NCI-H460 (cell line): ENCODE results near the gene SLC4A1. TPM values are rescaled to one million over a fixed set of nuclear protein-coding genes. Genes with fewer than 3 reads are reported as not detected.

ENCODE experiments used
- DNase-seq: peaks from one replicate; pipeline ENCODE4 v3.0.0-alpha.2; 2016; ENCODE audit warnings: low read depth; ENCODE audit errors: extremely low read depth
- total RNA-seq: library from RNA; depleted of rRNA; stranded (reverse); fragments of >200 nt; shearing (Covaris generic); gene quantifications from 2 replicates; pipeline ENCODE4 v1.2.3, GENCODE V29; 2014

Gene SLC4A1
- total RNA-seq, 1 experiment from 2014 or later = not detected

DNA sequence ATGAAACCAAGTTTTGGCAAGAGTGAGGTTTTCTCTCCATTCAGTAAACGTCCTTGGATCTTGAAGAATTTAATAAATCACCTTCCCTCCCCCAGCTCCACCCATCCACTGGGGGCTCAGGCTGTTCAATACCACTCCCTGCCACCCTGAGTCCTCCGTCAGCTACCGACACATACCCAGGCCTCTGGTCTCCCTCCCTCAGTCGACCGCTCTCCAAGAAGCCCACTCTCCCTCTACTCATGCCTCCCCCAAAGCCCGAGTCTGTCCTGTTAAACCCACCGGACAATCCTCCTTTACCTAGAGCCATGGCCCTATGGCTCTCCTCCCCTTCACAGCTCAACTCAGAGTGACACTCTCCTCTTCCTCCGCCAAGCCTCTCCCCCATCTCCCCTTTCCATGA lies 19.7 kb upstream of the SLC4A1 start:
- no peak for DNase-seq

DNA sequence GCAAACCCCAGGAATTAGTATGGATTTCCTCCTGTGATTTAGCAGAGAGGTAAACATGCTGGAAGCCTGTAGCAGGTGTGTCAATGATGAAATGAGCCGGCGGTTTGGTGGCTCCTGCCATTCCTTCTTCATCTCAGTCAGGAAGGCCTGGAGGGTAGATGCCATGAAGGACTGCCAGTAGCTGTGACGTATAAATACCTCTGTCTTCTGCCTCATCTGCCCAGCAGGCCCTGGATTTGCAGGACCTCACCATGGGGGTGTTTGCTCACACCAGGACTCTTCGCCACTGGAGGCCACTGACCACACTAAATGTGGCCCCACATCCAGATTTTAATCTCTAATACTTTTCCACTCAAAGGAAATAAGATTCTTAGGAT lies 16.1 kb upstream of the SLC4A1 start:
- DNase-seq = no peak

DNA sequence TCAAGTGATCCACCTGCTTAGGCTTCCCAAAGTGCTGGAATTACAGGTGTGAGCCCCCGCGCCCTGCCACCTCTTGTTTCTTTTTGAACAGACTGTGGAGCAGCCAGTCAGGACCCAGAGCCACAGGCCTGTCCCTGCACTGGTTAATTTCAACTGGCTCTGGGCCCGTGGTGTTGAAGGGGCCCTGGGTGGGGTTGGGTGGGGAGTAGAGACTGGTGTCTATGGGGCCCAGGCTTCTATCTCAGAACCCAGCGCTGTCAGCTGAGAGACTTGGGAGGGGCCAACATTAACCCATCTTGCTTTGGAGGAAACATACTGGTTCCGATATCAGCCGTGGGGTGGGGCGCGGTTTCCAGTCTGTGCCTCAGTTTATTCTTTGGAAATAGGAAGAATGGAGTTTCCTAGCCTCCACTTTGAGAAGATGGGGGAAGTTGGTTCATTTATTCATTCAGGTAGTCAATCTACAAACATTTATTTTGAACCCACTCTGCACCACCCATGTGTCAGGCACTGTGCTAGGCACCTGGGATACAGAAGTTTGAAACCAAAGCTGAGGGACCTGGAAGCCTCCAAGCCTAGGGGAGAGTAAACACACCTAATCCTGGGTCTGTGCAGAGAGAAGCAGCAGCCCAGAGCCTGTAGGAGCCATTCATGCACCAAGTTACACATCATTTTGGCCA lies 15.5 kb upstream of the SLC4A1 start:
- DNase-seq = no peak

DNA sequence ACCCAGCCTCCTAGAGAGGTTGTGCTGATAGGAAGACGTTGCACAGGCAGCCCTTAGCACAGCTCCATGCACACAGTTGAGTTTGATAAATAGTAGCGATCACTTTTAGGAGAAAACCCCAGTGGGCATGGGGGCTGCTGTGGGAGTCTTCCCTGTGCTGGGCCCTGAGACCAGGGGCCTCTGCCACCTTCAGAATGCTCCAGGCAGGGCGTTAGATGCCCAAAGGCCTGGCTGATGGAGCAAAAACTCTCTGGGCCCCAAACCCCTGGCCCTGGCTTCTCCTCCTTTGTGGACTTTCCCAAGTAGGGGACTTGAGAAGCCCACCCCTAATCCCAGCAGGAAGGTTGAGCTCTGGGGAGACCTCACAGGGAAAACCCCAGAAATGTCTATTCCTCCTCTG lies 14.3 kb upstream of the SLC4A1 start:
- no peak for DNase-seq

DNA sequence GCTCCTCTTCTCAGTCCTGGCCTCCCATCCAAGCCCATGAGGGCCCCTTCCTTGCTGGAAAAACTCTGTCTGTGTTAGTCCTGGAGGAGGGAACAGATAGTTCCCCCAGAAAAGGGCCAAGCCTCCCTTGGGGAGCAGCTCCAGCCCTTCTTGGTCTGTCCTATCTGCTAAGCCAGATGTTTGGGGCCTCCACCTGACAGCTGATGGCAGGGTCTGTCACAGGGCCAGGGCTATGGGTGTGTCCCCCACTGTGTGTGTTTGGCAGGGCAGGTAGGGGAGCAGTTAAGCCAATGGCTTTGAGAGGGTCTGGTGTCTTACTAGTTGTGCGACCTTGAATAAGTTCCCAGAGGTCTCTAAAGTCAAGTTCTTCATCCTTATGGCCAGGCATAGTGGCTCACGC lies 13.6 kb upstream of the SLC4A1 start:
- DNase-seq = no peak

DNA sequence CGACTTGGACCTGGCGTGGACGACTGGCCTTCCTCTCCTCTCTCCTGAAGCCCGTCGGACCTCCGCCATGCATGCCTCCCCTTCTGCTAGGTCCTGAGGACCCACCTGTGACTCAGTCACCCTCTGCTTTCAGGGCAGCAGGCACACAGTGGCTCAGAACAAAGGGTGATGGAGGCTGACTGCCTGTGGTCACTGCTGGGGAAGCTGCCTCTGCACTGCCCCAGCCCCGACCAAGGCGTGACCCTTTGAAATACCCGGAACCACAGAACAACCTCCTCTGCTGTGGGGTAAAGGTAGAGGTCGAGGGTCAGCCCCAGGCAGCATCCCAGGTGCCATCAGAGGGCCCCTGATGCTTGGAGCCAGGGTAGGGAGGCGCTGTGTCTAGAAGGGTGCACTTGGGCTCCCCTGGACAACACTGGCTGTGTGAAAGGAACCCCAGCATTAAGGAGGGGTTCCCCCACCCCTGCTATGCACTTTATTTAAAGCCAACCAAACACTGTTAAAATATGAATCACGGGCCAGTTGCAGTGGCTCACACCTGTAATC lies 12.5 kb upstream of the SLC4A1 start:
- DNase-seq = no peak

DNA sequence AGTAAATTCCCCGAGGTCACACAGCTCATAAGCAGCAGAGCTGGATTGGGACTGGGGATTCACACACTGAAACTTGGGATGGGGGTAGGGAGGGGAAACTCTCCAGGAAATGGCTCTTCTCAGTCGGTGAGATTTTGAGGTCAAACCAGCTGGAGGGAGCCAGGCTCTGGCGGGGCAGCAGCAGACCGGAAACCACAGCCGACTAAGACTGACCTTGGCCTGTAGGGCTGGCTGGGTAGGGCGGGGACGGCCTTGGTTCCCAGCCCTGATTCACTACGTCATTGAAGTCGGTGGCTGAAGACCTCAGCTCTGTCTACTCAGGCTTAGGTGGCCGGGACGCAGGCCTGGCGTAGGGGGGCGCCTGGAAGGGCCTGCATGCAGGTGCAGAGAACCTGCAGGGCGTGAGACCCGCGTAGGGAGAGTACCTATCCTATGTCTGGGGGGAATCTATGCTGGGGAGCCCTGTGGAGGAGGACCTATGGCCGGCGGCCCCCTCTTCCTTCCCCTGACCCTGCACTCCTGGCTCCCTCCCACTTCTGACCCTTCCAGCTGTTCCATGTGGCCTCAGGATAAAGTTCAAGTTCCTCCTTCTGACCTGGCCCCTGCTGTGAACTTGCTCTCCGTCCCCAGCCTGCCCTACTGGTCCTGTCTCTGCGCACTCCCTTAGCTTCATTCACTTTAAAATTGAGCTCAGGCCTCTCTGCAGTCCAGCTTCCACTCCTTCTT lies 11.9 kb upstream of the SLC4A1 start:
- DNase-seq = no peak

DNA sequence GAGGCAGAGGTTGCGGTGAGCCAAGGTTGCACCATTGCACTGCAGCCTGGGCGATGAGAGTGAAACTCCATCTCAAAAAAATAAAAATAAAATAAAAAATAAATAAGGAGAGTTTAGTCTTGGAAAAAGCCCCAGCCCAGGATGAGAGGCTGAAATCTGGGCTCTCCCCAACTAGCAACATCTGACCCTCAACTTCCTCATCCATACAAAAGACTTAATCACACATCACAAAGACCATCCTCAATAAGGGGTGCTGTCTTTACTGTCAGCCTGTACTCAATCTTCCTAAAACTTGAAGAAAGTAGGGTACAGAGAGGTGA lies 11.4 kb upstream of the SLC4A1 start:
- DNase-seq = no peak

DNA sequence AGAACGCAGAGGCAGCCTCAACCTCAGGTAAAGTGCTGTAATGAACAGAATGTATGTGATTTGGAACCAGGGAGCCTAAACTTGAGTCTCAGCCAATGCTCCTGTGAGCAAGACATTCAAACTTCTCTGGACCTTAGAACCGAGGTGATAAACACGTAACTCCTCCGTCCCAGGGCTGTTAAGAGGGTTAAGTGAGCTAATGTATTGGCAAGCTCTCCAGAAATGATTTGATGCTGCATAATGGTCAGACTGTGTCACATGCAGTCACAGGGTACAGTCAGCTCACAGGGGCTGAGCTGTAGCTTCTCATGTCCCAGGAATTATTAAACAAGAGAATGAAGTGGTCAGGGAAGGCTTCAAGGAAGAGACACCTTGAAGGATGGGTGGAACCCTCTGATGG lies 10.0 kb upstream of the SLC4A1 start:
- no peak for DNase-seq

DNA sequence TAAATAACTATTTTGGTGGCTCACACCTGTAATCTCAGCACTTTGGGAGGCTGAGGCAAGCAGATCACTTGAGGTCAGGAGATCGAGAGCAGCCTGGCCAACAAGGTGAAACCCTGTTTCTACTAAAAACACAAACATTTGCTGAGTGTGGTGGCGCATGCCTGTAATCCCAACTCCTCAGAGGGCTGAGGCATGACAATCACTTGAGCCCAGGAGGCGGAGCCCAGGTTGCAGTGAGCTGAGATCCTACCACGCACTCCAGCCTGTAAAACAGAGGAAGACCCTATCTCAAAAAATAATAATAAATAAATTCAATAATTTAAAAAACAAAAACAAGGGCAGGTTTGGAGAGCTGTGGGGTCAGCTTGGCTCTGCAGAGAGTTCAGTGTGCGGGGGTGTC lies 5.7 kb upstream of the SLC4A1 start:
- no peak for DNase-seq

DNA sequence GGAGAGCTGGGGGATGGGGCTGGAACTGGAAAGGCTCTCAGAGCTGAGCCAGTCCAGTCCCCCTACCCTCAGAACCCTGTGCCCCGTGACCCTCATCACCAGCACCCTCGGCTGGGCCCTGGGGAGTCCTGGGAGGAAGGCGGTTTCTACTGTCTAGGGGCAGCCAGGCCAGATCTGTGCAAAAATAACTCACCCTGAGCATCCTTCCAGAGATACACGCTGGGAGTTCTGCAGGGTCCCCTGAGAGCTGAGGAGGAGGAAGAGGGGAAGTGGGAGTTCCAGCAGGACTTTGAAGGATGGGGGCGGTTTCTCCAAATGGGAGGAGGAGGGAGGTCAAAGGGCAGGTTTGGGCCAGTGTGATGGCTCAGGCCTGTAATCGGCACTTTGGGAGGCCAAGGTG lies 5.0 kb upstream of the SLC4A1 start:
- no peak for DNase-seq

DNA sequence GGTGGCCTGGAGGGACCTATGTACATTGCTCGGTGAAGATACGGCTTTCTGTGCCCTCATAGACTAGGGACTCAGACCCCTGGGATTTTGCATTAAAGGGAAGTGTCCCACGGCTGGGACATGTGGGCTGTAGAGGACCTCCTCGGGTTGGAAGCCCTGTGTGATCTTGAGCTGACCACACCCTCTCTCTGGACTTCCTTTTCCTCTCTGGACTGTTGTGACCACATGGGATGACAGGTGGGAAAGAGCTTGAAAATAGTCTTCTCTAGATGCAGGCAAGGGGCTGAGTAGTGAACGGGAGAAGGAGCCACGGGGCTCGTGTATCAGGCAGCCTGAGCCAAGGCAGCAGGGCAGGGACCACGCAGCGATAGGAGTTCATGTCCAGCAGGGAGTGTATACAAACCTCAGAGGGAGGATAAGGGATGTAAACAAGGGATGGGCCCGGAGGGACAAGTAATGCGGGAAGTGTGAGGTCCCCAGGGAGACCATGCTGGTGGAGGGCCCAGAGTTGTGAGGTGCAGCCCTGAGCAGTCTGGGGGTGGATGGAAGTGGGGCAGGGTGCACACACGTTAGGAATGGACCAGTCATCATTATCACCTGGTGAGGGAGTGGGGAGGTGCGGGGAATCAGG lies 4.5 kb upstream of the SLC4A1 start:
- no peak for DNase-seq

DNA sequence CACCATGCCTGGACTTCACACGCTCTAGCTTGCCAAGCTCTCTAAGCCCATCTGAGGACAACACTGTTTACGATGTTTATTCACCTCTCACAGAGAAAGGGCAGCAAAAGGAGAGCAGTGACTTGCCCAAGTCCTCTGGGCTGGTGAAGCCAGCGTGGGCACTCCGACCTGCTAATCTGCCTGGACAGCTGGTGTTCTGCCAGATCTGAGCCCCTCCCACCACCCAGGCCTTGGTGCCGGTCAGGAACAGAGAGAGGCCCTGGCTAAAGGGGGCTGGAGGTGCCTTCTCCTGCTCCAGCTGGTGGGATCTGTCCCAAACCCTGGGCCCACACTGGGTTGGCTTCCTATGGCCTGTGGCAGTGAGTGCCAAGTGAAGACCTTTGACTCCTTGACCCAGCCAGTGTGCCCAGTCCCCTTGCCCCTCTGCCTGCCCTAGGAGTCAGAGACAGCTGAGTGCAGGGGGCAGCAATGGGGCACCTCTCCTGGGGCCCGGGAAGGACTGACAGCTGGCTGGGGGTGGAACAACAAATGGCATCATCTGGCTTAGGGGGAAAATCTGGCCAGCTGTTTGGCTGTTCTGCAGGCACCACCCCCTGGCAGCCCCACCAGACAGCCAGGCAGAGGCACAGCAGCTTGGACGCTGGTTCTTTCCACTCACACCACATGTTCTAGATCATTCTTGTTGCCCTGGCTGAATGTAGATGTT lies 1.8 kb upstream of the SLC4A1 start:
- no peak for DNase-seq

DNA sequence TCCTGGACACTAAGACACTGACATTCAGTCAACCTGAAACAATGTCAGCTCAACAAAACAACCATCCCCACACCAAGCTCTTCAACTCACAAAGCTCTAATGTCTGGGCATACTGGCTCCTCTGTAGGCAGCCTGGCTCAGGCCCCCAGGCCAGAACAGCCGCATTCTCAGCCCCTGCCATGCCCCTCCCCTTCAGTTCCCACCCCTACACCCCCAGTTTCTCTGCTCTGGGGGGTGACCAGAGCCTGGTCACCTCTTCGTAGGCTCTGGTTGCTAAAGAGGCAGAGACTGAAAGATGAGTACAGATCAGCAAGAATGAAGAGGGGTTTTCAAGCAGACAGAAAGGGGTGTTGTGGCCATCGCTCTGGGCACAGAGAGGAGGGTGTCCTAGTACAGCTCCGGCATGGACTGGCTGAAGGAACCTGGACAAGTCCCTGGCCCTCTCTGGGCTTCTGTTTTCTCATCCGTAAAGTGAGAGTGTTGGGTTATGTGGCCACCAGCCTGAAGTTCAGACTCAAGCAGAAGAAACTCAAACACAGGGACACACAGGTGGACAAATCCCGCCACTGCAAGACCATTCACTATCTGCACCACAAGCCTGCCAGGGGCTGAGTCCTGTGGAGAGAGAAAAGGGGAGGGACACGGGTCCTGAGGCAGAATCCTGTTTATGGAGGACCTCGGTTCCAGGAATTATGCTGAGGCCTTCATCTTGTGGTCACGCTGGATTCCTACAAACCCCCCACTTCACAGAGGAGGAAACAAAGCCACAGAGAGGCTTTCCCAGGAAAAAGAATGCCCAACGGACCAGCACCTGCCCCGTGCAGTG lies 987 bp upstream of the SLC4A1 start:
- no peak for DNase-seq

DNA sequence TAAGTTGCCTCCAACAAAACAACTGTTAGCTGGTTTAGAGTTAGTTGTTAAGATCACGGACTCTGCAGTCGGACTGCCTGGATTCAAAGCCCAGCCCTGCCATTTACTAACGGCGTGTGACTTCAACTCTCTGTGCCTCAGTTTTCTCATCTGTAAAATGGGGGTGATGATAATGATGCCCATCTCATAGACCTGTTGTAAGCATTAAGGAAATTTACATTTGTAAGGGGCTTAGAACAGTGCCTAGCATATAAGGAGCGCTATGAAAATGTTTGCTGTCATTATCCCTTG lies 825 bp downstream of the SLC4A1 start:
- no peak for DNase-seq

DNA sequence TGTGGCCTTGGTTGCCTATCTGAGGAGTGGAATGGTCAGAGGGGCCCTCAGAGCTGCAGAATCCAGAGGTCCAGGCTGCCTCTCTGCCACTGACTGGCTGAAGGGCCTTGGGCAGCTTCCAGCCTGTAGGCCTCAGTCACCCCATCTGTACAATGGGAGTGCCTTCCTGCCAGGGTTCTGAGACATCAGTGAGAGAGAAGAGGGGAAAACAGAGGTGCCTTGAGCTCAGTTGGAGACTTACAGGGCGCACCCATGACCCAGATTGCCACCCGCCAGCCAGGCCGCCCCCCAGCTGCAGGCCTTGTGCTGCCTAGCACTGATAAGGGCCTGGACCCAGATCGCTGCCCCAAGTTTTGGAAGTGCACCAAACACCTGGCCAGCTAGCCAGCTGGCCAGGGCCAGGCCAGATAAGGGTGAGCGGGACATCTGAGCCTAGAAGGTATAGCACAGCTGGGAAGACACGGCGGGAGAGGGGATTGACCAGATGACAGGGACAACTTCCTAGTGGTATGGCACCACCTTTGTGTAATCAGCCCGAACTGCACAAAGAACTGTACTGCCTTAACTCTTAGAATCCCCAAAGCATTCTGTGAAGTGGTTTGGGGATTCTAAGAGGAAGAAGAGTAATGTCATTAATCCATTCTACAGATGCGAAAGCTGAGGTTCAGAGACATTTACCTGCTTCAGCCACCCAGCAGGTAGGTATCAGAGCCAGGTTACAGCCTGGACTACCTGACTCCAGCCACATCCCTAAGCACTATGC lies 1.4 kb downstream of the SLC4A1 start:
- DNase-seq = no peak

DNA sequence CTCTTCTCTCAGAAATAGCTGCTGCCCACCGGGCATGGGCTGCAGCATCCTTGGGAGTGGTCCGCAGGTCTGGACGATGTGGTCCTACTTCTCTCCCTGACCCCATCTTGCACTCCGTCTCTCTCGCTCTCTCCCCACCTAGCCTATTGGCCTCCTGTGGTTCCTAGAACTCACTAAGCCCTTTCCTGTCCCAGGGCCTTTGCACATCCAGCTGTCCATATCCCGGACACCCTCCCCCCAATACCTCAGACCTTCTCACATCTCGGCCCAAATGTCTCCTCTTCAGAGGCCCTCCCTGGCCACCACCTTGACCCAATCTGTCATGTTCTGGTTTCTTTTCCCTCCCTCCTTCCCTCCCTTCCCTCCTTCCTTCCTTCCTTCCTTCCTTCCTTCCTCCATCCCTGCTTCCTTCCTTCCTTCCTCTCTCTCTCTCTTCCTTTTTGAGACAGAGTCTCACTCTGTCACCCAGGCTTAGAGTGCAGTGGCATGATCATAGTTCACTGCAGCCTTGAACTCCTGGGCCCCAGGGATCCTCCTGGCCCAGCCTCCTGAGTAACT lies 4.5 kb downstream of the SLC4A1 start:
- no peak for DNase-seq

DNA sequence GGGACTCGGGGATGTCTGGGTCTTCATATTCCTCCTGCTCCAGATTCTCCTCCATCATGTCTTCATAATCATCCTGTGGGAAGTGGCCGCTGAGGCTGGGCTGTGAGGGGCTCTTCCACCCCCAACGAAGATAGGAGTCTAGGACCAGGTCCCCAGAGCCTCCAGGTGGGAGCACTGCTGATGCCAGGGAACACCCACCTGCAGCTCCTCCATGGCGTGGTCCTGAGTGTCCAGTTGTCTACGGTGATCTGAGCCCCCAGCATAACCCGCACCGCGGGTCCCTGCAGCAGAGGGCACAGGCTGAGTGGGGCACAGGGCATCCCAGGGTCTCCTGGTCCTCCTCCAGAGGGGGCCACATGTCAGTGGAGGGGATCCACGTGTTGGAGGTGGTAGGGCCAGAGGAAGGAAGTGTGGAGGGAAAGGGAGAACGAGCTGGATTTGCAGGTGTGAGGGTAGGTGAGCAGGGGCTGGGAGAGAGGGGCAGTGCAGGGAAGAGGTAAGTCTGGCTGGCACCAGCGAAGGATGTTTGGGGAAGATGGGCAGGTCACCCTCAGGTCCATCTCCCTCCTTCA lies 5.2 kb downstream of the SLC4A1 start:
- DNase-seq = no peak

DNA sequence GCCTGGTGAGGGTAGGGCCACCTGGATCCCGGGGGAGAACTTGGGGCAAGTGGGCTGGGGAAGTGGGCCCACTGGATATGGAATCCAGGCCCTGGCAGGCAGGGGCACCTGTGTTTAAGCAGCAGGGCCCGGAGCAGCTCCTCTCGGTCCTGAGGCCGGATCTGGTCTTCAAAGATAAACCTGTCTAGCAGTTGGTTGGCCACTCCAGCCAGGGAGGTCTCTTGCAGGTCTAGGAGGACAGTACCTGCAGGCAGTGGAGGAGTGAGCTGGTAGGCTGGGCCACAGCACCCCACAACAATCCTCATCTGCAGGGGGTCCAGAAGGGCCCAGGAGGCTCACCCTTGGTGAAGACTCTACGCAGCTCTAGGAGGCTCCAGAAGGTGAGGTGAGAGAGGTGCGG lies 7.6 kb downstream of the SLC4A1 start:
- no peak for DNase-seq
